ENCODE measurements around the gene LRMDA. TPM values are rescaled to one million over a fixed set of nuclear protein-coding genes. Genes with fewer than 3 reads are reported as not detected.

Gene LRMDA
- total and polyA plus RNA-seq, 2 of the 8 experiments (the other 6 are each of a cell fraction or from before 2014, with no cell fraction given): 0.86 to 2.8 TPM

DNA sequence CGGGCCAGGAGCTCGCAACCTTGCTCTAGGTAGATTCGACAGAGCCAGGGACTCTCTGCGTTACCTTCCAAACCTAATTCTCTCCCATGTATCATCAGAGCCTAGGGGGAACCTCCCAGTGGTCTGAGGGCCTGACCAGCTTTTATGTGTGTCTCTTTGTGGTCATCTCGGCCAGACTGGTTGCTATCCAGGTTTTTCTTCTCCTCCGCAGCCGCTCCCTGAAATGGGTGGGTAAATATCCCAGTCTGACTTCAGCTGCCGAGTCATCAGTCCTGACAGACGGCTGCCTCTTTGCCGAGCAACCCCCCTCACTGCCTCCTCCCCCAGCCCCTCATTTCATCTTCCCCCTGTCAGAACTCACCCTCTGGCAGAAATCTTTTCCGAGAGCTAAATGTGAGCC, 578.1 kb downstream of the LRMDA start:
- TF ChIP-seq JUN (IDR thresholded peaks at IDR 0.05; ENCODE audit: low read depth, low read length): no peak
- TF ChIP-seq NANOG (IDR thresholded peaks at IDR 0.05; ENCODE audit: insufficient read depth, low read depth, low read length, poor library complexity, severe bottlenecking): no peak
- TF ChIP-seq CBX8 (IDR thresholded peaks at IDR 0.05; ENCODE audit: borderline replicate concordance, low read depth, low read length): no peak
- TF ChIP-seq RXRA (IDR thresholded peaks at IDR 0.05; ENCODE audit: insufficient read depth, low read depth, low read length): no peak
- TF ChIP-seq, protein P1, sequence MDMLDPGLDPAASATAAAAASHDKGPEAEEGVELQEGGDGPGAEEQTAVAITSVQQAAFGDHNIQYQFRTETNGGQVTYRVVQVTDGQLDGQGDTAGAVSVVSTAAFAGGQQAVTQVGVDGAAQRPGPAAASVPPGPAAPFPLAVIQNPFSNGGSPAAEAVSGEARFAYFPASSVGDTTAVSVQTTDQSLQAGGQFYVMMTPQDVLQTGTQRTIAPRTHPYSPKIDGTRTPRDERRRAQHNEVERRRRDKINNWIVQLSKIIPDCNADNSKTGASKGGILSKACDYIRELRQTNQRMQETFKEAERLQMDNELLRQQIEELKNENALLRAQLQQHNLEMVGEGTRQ (IDR thresholded peaks at IDR 0.05; ENCODE audit: low read length): no peak
- 0 out of 2 replicates have a peak, but pooled peaks have one; percentile 11 for TF ChIP-seq MAFK (IDR thresholded peaks at IDR 0.05; ENCODE audit: low read depth, low read length)
- TF ChIP-seq, protein P2, sequence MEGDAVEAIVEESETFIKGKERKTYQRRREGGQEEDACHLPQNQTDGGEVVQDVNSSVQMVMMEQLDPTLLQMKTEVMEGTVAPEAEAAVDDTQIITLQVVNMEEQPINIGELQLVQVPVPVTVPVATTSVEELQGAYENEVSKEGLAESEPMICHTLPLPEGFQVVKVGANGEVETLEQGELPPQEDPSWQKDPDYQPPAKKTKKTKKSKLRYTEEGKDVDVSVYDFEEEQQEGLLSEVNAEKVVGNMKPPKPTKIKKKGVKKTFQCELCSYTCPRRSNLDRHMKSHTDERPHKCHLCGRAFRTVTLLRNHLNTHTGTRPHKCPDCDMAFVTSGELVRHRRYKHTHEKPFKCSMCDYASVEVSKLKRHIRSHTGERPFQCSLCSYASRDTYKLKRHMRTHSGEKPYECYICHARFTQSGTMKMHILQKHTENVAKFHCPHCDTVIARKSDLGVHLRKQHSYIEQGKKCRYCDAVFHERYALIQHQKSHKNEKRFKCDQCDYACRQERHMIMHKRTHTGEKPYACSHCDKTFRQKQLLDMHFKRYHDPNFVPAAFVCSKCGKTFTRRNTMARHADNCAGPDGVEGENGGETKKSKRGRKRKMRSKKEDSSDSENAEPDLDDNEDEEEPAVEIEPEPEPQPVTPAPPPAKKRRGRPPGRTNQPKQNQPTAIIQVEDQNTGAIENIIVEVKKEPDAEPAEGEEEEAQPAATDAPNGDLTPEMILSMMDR (IDR thresholded peaks at IDR 0.05; ENCODE audit: control extremely low read depth in 1 of 3, insufficient read depth in 1 of 3, low read depth in 1 of 3, low read length in 3 of 3): no peak
- TF ChIP-seq, protein P3, sequence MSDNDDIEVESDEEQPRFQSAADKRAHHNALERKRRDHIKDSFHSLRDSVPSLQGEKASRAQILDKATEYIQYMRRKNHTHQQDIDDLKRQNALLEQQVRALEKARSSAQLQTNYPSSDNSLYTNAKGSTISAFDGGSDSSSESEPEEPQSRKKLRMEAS (IDR thresholded peaks at IDR 0.05): no peak
- Histone ChIP-seq H2BK15ac (ENCODE audit: low read length) (no peak overlapping the region), H3K4me2 (ENCODE audit: insufficient read depth in 1 of 2, low read depth in 2 of 2, low read length in 2 of 2) (no peak overlapping the region; a peak in 1 of 4 replicates), H4K5ac (ENCODE audit: insufficient read length, low read depth, low read length) (no peak overlapping the region), H2BK20ac (ENCODE audit: low read length) (0 out of 2 replicates have a peak overlapping the region, but pooled peaks have one; percentile 61), H2AFZ (ENCODE audit: low read length) (no peak overlapping the region), H3K4me1 (replicated peaks in 1 of 4; ENCODE audit: control insufficient read depth in 3 of 4, insufficient read depth in 4 of 4, low read length in 3 of 4) (peaks cover 0 to 10% (median 3%) of the 10 kb centered on the region in 4 experiments; a peak in 3 of 7 replicates), H3K36me3 (ENCODE audit: control insufficient read depth in 2 of 4, insufficient read depth in 4 of 4, low read length in 3 of 4) (no peaks in the 10 kb centered on the region), H3K27ac (ENCODE audit: low read depth, low read length) (no peak overlapping the region), H4K91ac (replicated peaks; ENCODE audit: insufficient read length, low read length) (no peak overlapping the region), H4K8ac (ENCODE audit: extremely low read depth, insufficient read depth, low read length) (no peak overlapping the region), H3K79me2 (ENCODE audit: control insufficient read depth in 1 of 2, insufficient read depth in 2 of 2, low read length in 2 of 2) (no peaks in the 10 kb centered on the region), H3K56ac (replicated peaks; ENCODE audit: insufficient read length, low read depth, low read length) (no peak overlapping the region), H2AK5ac (ENCODE audit: low read depth, low read length) (no peak overlapping the region), H2BK120ac (replicated peaks; ENCODE audit: low read depth, low read length) (no peak overlapping the region), H3K9ac (replicated peaks in 1 of 4; ENCODE audit: extremely low read depth in 1 of 4, low read depth in 3 of 4, low read length in 3 of 4) (no peak overlapping the region), H3K4me3 (ENCODE audit: extremely low read depth in 1 of 4, insufficient read depth in 2 of 4, low read depth in 3 of 4, low read length in 4 of 4) (no peak overlapping the region), H3K14ac (ENCODE audit: insufficient read length) (no peak overlapping the region), H2BK5ac (ENCODE audit: low read depth, low read length) (no peak overlapping the region), H3K18ac (ENCODE audit: extremely low read depth, low read length) (0 out of 2 replicates have a peak overlapping the region, but pooled peaks have one; percentile 48), H3K79me1 (ENCODE audit: low read depth, low read length) (no peaks in the 10 kb centered on the region), H2BK12ac (ENCODE audit: low read depth, low read length) (no peak overlapping the region), H3K27me3 (replicated peaks in 1 of 4; ENCODE audit: control insufficient read depth in 3 of 4, extremely low read depth in 1 of 4, insufficient read depth in 3 of 4, low read length in 3 of 4) (no peaks in the 10 kb centered on the region), H3K23me2 (ENCODE audit: low read depth, low read length) (no peaks in the 10 kb centered on the region), H4K20me1 (replicated peaks in 1 of 2; ENCODE audit: control insufficient read depth in 1 of 2, insufficient read depth in 2 of 2, low read length in 2 of 2) (no peaks in the 10 kb centered on the region), H3K9me3 (ENCODE audit: insufficient read depth in 2 of 2, low read depth in 1 of 2, low read length in 1 of 2) (no peaks in the 10 kb centered on the region), H3K23ac (ENCODE audit: insufficient read length) (no peak overlapping the region), H3K4ac (replicated peaks; ENCODE audit: insufficient read length, low read depth, low read length) (no peak overlapping the region)
- FAIRE-seq (no peak), DNase-seq (ENCODE audit: low read depth in 1 of 2, low spot score in 2 of 2) (no peak)
- WGBS, 2 experiments (ENCODE audit: extremely low coverage in 1 of 2, insufficient coverage in 1 of 2, insufficient read length in 1 of 2, insufficient replicate concordance in 2 of 2, low coverage in 1 of 2, low lambda C conversion rate in 2 of 2, missing lambda C conversion rate in 1 of 2): 85% methylated on average over 11 of the region's 11 CpGs; no CpG with 5 or more reads in 1 of the 2 experiments
- ChIA-PET POLR2A (ENCODE audit: partially characterized antibody) (no interaction called here), CTCF (ENCODE audit: partially characterized antibody) (interaction anchor here (0.7 to 3.0 kb wide), 8 partner anchors 18 to 467 kb away, joined by 3 to 10 read pairs (median 4); no protein-coding TSS in a partner anchor)
